DMS79 (cell line): Measurements from ENCODE around the gene YWHAQ.

Experiments used
- DNase-seq: peaks from one replicate; lab custom pipeline; 2025; lab: John Stamatoyannopoulos, UW

YWHAQ gene

DNA sequence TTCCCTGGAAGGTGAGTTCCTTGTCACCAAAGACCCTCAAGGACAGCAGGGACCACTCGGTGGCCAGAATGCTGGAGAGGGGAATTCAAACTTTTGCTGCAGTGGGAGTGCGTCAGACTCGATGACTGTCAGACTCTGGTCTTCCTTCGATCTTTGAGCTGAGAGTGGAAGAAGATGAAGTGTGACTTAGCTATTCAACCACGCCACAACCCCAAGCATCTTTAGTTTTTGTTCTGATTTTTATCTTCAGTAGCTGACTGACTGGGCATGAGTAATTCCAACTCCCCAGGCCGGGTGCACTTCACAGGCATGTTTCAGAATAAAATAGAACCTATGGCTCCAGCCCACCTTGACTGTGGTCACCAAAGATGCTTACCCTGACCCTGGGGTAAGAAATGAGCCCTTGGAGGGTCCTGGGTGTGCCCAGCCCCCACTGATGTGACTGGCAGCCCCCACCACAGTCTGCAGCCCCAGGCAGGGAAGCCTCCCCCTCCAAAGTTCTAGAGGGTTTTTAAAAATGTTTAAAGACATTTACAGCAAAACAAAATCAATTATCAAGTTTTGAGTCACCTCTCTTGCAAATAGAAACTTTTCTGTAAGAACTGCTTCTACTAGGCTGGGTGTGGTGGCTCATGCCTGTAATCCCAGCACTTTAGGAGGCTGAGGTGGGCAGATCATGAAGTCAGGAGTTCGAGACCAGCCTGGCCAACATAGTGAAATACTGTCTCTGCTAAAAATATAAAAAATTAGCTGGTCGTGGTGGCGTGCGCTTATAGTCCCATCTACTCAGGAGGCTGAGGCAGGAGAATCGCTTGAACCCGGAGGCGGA lies 24.9 kb upstream of the YWHAQ start:
- no peak for DNase-seq

GRCh38 chr2:9654452-9655100 lies 23.8 kb upstream of the YWHAQ start:
- DNase-seq: no peak

- DNase-seq: no peak
Observed at GRCh38 chr2:9653485-9654271, 22.9 kb upstream of the YWHAQ start.

- DNase-seq: no peak
Observed at GRCh38 chr2:9652898-9653479, 22.2 kb upstream of the YWHAQ start.

DNA sequence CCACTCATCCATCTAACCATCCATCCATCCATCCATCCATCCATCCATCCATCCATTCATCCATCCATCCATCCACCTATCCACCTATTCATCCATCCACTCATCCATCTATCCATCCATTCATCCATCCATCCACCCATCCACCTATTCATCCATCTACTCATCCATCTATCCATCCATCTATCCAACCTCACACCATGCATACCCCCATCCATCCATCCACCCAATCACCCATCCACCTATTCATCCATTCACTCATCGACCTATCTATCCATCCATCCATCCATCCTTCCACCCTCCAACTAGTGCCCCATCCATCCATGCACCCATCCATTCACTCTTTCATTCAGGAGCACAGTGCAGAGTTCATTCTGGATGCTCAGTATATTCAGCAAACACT lies 21.5 kb upstream of the YWHAQ start:
- no peak for DNase-seq

DNA sequence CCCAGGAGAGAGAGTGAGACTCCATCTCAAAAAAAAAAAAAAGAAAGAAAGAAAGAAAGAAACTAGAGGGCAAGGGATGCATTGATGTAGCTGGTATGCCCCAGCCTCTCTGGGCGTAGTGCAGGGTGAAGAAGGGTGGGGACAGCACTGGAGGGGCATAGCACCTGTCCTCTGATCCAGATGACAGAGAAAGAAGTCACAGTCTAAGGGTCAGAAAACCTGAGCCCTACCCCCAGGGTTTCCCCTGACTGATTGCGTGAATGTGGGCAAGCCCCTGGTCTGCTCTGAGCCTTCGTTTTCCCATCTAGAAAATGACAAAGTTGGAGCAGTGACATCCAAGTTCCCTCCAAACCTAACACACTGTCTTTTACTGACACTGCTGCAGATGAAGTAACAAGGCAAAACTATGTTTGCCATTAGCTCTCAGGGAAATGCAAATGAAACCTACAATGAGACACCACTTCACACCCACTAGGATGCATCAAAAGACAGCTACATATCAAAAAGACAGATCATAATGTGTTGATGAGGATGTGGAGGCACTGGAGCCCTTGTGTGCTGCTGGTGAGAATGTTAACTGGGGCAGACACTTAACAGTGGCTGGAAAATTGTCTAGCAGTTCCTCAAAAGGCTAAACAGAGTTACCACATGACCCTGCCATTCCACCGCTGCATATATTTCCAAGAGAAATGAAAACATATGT lies 19.5 kb upstream of the YWHAQ start:
- DNase-seq: no peak

GRCh38 chr2:9649261-9649660 lies 18.5 kb upstream of the YWHAQ start:
- DNase-seq: no peak

DNA sequence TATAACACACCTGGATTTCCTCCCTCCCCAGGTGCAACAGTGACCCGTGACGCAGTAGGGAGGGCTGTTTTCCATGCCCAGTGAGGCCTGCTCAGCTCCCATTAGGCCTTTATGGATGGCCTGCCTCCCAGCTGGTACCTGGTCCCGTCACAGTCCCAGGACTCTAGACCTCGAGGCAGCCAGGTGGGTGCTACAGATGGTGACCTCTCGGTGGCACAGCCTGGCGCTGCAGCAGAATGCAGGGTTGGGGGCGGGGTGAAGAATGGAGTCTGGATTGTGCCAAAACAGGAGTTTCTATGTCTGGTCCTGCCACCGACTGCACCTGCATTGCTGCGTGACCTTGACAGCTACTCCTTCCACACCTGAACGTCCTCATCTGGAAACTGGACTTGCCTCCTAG lies 18.0 kb upstream of the YWHAQ start:
- no peak for DNase-seq

GRCh38 chr2:9647884-9648283 lies 17.1 kb upstream of the YWHAQ start:
- no peak for DNase-seq

GRCh38 chr2:9646196-9647030 lies 15.6 kb upstream of the YWHAQ start:
- no peak for DNase-seq

DNA sequence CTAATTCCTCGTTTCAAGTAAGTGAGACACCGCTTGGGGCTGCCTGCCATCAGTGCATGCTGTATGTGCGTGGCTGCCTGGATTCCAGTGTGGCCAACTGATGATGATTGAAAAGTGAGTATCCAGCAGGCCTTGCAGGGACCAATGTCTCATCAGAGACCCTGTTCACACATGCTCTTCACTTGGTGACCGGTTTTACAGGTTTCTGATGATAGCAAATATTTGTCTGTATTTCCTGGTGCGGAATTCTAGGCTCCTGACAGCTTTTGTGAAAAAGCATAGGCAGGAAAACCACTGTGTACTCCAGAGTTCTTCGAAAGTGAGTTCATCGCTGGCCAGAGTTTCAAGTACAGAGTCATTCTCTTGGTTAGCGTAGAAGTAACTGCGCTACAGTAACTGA lies 13.8 kb upstream of the YWHAQ start:
- peak; percentile 33 for DNase-seq

- no peak for DNase-seq
Observed at GRCh38 chr2:9644021-9644420, 13.2 kb upstream of the YWHAQ start.

DNA sequence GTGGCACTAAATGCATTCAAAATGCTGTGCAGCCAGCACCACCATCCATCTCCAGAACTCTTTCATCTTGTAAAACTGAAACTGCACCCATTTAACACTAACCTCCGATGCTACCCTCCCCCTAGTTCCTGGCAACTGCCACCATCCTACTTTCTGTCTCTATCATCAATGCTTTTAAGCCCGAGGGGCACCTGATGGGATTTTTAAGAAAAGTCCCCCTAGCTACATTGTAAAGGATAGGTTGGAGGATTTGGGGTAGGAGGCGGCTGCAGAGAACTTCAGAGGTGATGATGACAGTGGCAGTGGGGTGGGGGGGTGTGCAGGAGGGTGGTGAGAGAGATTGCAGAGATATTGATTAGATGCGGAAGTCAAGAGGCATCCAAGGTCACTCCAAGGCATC lies 10.8 kb upstream of the YWHAQ start:
- DNase-seq: no peak

DNA sequence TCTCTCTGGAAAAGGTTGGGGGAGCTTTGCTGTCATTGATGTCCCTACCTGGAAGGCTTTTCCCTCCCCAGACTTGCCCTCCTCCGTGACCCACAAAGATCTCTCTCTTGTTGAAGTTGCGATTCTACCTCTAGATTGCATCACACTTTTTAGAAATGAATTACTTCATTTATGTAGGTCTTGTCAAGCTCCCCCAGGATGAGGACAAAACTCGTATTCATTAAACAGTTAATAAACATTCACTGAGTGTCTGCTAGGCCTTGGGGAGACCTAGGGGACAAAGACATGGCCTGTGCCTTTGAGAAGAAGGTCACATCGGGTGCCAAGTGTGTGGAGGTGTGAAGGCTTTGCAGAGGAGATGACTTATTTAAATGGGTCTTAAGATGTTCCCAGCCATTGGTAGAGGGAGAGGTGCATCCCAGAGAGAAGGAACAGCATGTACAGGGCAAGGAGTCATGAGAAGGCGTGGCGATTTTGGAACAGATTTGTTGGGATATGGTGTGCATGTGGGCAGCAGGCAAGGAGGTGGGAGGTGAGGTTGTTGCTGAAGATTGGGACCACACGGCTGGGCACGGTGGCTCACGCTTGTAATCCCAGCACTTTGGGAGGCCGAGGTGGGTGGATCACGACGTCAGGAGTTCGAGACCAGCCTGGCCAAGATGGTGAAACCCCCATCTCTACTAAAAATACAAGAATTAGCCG lies 9.8 kb upstream of the YWHAQ start:
- DNase-seq: no peak

GRCh38 chr2:9639740-9640343 lies 9.0 kb upstream of the YWHAQ start:
- DNase-seq: no peak

- DNase-seq: no peak
Observed at GRCh38 chr2:9639000-9639602, 8.3 kb upstream of the YWHAQ start.

DNA sequence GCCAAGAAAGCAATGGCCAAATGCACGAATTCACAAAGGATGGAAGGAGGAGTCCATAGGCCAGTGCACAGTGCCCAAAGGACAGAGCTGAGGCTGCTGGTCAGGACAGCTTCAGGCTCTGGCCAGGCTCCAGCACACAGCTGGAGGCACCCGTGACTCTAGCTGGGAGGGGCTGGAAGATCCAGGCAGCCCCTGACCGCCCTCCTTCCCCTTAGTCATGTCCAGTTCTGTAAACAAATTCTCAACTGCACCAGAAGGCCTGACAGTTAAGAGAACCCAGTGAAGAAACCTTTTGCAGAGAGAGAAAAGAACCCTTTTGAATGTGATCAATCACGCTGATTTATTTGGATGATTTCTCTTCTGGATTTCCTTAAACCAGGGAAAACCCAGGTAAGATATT lies 7.7 kb upstream of the YWHAQ start:
- DNase-seq: no peak

- DNase-seq: no peak
Observed at GRCh38 chr2:9637330-9637729, 6.5 kb upstream of the YWHAQ start.

DNA sequence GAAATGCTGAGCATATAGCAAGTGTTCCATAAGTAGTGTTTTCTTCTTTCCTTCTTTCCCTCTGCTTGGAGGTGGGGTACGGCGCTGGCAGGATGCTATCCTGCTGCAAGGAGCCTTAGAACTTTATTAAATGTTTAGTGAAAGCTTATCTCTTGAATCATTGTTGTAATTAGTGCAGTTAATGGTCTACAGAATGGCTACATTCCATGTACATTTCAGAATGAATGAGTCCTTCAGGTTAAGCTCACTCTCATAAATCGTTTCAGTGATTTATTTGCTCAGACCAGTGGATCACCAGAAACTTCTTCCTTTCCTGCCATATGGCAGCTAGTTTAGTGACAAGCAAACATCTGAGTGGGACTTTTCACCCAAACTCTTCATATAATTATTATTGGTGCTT lies 3.3 kb upstream of the YWHAQ start:
- DNase-seq: no peak
